Stimulated activated CD8-positive, alpha-beta memory T cell treated with anti-CD3 and anti-CD28 coated beads, Interleukin-7, amount 100 ng/mL, for 1 hour (primary cell): ENCODE data around the gene TM9SF1.

ENCODE experiments used
- DNase-seq, 2 donors: peaks; one replicate each; pipeline ENCODE4 v3.0.0-alpha.2; 2020; ENCODE audit warnings: low read depth in 2 of 2

Gene TM9SF1

GRCh38 chr14:24150993-24151392, 44.2 kb downstream of the TM9SF1 start:
- no peak for DNase-seq

GRCh38 chr14:24150567-24150966, 44.7 kb downstream of the TM9SF1 start:
- DNase-seq: no peak

- DNase-seq: no peak
Measured at GRCh38 chr14:24150061-24150460, 45.2 kb downstream of the TM9SF1 start.

GRCh38 chr14:24149302-24149969, 45.8 kb downstream of the TM9SF1 start:
- DNase-seq: no peak

GRCh38 chr14:24147761-24148428, 47.3 kb downstream of the TM9SF1 start:
- no peak for DNase-seq

GRCh38 chr14:24146978-24147760, 48.1 kb downstream of the TM9SF1 start, which contains the start of gene RNF31:
RNF31 (plus strand) TSS chr14:24147498; CDS start chr14:24147699, 201 bp downstream.
- DNase-seq: peak; percentile 89 to 94

- peak; percentile 68 to 70 for DNase-seq
Measured at GRCh38 chr14:24146453-24146977, 48.7 kb downstream of the TM9SF1 start, which contains the start of gene PSME2. PSME2 (minus strand) TSS chr14:24146610; CDS start chr14:24146581, 29 bp downstream.

- no peak for DNase-seq
Measured at GRCh38 chr14:24145690-24146452, 49.4 kb downstream of the TM9SF1 start.

GRCh38 chr14:24145219-24145618, 50.0 kb downstream of the TM9SF1 start:
- no peak for DNase-seq

GRCh38 chr14:24144451-24144850, 50.8 kb downstream of the TM9SF1 start:
- DNase-seq: no peak

GRCh38 chr14:24143511-24143910, 51.7 kb downstream of the TM9SF1 start:
- DNase-seq: no peak

- DNase-seq: peak; percentile 97 to 98
Measured at GRCh38 chr14:24141097-24141880, 54.0 kb downstream of the TM9SF1 start, which contains the start of gene EMC9. EMC9 (minus strand) TSS chr14:24141591; CDS start chr14:24141304, 287 bp downstream.

- DNase-seq: no peak
Measured at GRCh38 chr14:24139272-24139934, 55.8 kb downstream of the TM9SF1 start.
